H9 (cell line): ENCODE measurements around the gene RAB40C. TPM values are rescaled to one million over a fixed set of nuclear protein-coding genes. Genes with fewer than 3 reads are reported as not detected.

Experiments used
- DNase-seq: peaks from one replicate; pipeline ENCODE4 v3.0.0-alpha.2; 2017
- H2AFZ ChIP-seq: one replicate; pipeline ENCODE4 v1.6.1; 2013; ENCODE audit warnings: mild to moderate bottlenecking, low read length, control low read depth, moderate library complexity
- H2AK5ac ChIP-seq: 2 replicates; pipeline ENCODE4 v1.6.1; 2013; ENCODE audit warnings: low read length, control low read depth, mixed read lengths; ENCODE audit not compliant: insufficient read length
- H2BK120ac ChIP-seq: one replicate; pipeline ENCODE4 v1.6.1; 2013; ENCODE audit warnings: low read depth, mild to moderate bottlenecking, low read length, control low read depth, inconsistent platforms; ENCODE audit not compliant: poor library complexity, severe bottlenecking
- H2BK12ac ChIP-seq: 2 replicates; pipeline ENCODE4 v1.6.1; 2013; ENCODE audit warnings: low read length, control low read depth, mixed read lengths, low read depth; ENCODE audit not compliant: insufficient read length
- H2BK15ac ChIP-seq: 2 replicates; pipeline ENCODE4 v1.6.1; 2013; ENCODE audit warnings: low read depth, low read length, control low read depth
- H2BK20ac ChIP-seq: one replicate; pipeline ENCODE4 v1.6.1; 2013; ENCODE audit warnings: low read depth, mild to moderate bottlenecking, low read length, control low read depth, inconsistent platforms; ENCODE audit not compliant: poor library complexity, severe bottlenecking
- H2BK5ac ChIP-seq: 2 replicates; pipeline ENCODE4 v1.6.1; 2013; ENCODE audit warnings: low read length, control low read depth, mixed read lengths; ENCODE audit not compliant: insufficient read length
- H3K14ac ChIP-seq: 2 replicates; pipeline ENCODE4 v1.6.1; 2013; ENCODE audit warnings: low read length, control low read depth; ENCODE audit not compliant: insufficient read depth
- H3K18ac ChIP-seq: 2 replicates; pipeline ENCODE4 v1.6.1; 2013; ENCODE audit warnings: low read depth, mild to moderate bottlenecking, mixed read lengths, low read length, control low read depth; ENCODE audit not compliant: insufficient read length
- H3K23ac ChIP-seq: 2 replicates; pipeline ENCODE4 v1.6.1; 2013; ENCODE audit warnings: low read length, control low read depth, mixed read lengths, low read depth; ENCODE audit not compliant: insufficient read length
- H3K23me2 ChIP-seq: 2 replicates; pipeline ENCODE4 v1.6.1; 2013; ENCODE audit warnings: low read depth, mild to moderate bottlenecking, mixed read lengths, low read length, control low read depth; ENCODE audit not compliant: insufficient read length, poor library complexity, severe bottlenecking
- H3K27ac ChIP-seq: 2 replicates; pipeline ENCODE4 v1.5.1; 2013; ENCODE audit warnings: low read length, control low read depth, mixed read lengths, low read depth; ENCODE audit not compliant: insufficient read length
- H3K27me3 ChIP-seq: 2 replicates; pipeline ENCODE4 v1.6.1; 2013; ENCODE audit warnings: low read length, control low read depth, inconsistent platforms; ENCODE audit not compliant: insufficient read depth
- H3K4ac ChIP-seq: 2 replicates; pipeline ENCODE4 v1.6.1; 2013; ENCODE audit warnings: low read depth, mild to moderate bottlenecking, control low read depth, inconsistent platforms, low read length, moderate library complexity
- H3K4me1 ChIP-seq: 2 replicates; pipeline ENCODE4 v1.6.1; 2013; ENCODE audit warnings: low read length, control low read depth, inconsistent platforms; ENCODE audit not compliant: insufficient read depth
- H3K4me2 ChIP-seq: 2 replicates; pipeline ENCODE4 v1.6.1; 2013; ENCODE audit warnings: low read length, control low read depth, mixed read lengths; ENCODE audit not compliant: insufficient read length, insufficient read depth
- H3K56ac ChIP-seq: 2 replicates; pipeline ENCODE4 v1.6.1; 2013; ENCODE audit warnings: low read depth, mild to moderate bottlenecking, mixed read lengths, low read length, control low read depth; ENCODE audit not compliant: insufficient read length
- H3K79me1 ChIP-seq: 2 replicates; pipeline ENCODE4 v1.6.1; 2013; ENCODE audit warnings: low read depth, mild to moderate bottlenecking, moderate library complexity, low read length, control low read depth, inconsistent platforms; ENCODE audit not compliant: insufficient read depth, poor library complexity, severe bottlenecking
- H3K79me2 ChIP-seq: 2 replicates; pipeline ENCODE4 v1.6.1; 2013; ENCODE audit warnings: low read length, control low read depth, inconsistent platforms; ENCODE audit not compliant: insufficient read depth
- H3K9ac ChIP-seq: 2 replicates; pipeline ENCODE4 v1.6.1; 2013; ENCODE audit warnings: low read length, control low read depth, mixed read lengths; ENCODE audit not compliant: insufficient read length; ENCODE audit errors: extremely low read depth
- H3K9me3 ChIP-seq: one replicate; pipeline ENCODE4 v1.6.1; 2013; ENCODE audit warnings: low read depth, low read length, inconsistent platforms; ENCODE audit not compliant: control insufficient read depth
- H3T11ph ChIP-seq: one replicate; pipeline ENCODE4 v1.6.1; 2013; ENCODE audit warnings: mild to moderate bottlenecking, low read length, control low read depth, inconsistent platforms
- H4K20me1 ChIP-seq: one replicate; pipeline ENCODE4 v1.6.1; 2013; ENCODE audit not compliant: control insufficient read depth, insufficient read length, insufficient read depth
- H4K5ac ChIP-seq: 2 replicates; pipeline ENCODE4 v1.6.1; 2013; ENCODE audit warnings: low read depth, mild to moderate bottlenecking, mixed read lengths, low read length, control low read depth; ENCODE audit not compliant: insufficient read length
- H4K8ac ChIP-seq: replicated peaks from 2 replicates; pipeline ENCODE4 v1.6.1; 2013; ENCODE audit warnings: low read length, control low read depth, mixed read lengths, low read depth; ENCODE audit not compliant: insufficient read length
- H4K91ac ChIP-seq: 2 replicates; pipeline ENCODE4 v1.6.1; 2013; ENCODE audit warnings: low read depth, mild to moderate bottlenecking, moderate library complexity, mixed read lengths, low read length, control low read depth; ENCODE audit not compliant: insufficient read length
- H3K27ac Mint-ChIP-seq, 3 experiments: 2 replicates in 2 of 3; 3 replicates in 1 of 3; pipeline ENCODE4 v1.8.0; 2020 to 2021; ENCODE audit warnings: mixed read lengths in 3 of 3, mild to moderate bottlenecking in 1 of 3, moderate library complexity in 1 of 3
- H3K27me3 Mint-ChIP-seq: 2 replicates; pipeline ENCODE4 v1.8.0; 2021; ENCODE audit warnings: low read depth, mild to moderate bottlenecking, moderate library complexity, mixed read lengths
- H3K36me3 Mint-ChIP-seq, 3 experiments: 2 replicates in 2 of 3; 3 replicates in 1 of 3; pipeline ENCODE4 v1.8.0; 2020 to 2021; ENCODE audit warnings: low read depth in 3 of 3, mixed read lengths in 3 of 3; ENCODE audit not compliant: insufficient read depth in 1 of 3
- H3K4me1 Mint-ChIP-seq, 2 experiments: 2 replicates each; pipeline ENCODE4 v1.8.0; 2020; ENCODE audit warnings: mixed read lengths in 2 of 2
- H3K4me3 Mint-ChIP-seq, 2 experiments: 2 replicates in 1 of 2; 3 replicates in 1 of 2; pipeline ENCODE4 v1.8.0; 2020 to 2021; ENCODE audit warnings: mild to moderate bottlenecking in 2 of 2, mixed read lengths in 2 of 2, moderate library complexity in 1 of 2
- H3K9me3 Mint-ChIP-seq, 2 experiments: 2 replicates in 1 of 2; 3 replicates in 1 of 2; pipeline ENCODE4 v1.8.0; 2020; ENCODE audit warnings: mild to moderate bottlenecking in 2 of 2, mixed read lengths in 2 of 2, moderate library complexity in 1 of 2
- WGBS: extraction: QIAGEN DNeasy Blood & Tissue Kit; methylation state at CpG from one replicate; pipeline ENCODE4 v1.1.7; 2013; ENCODE audit warnings: missing lambda C conversion rate, low lambda C conversion rate, mixed read lengths; ENCODE audit not compliant: insufficient read length; ENCODE audit errors: extremely low coverage; 5-methylcytosine and 5-hydroxymethylcytosine counted together
- total RNA-seq: library from RNA; stranded (reverse); gene quantifications from 2 replicates; pipeline ENCODE4 v1.2.1, GENCODE V29; 2021
- TF ChIP-seq, protein P1 (sequence below): fragments of 200-600 bp; sonication (generic); conservative IDR thresholded peaks from 3 replicates; pipeline ENCODE4 v1.8.0; 2021; ENCODE audit warnings: antibody characterized with exemption, mild to moderate bottlenecking

RAB40C gene
- total RNA-seq, 1 experiment from 2014 or later, result 19.1 TPM

DNA sequence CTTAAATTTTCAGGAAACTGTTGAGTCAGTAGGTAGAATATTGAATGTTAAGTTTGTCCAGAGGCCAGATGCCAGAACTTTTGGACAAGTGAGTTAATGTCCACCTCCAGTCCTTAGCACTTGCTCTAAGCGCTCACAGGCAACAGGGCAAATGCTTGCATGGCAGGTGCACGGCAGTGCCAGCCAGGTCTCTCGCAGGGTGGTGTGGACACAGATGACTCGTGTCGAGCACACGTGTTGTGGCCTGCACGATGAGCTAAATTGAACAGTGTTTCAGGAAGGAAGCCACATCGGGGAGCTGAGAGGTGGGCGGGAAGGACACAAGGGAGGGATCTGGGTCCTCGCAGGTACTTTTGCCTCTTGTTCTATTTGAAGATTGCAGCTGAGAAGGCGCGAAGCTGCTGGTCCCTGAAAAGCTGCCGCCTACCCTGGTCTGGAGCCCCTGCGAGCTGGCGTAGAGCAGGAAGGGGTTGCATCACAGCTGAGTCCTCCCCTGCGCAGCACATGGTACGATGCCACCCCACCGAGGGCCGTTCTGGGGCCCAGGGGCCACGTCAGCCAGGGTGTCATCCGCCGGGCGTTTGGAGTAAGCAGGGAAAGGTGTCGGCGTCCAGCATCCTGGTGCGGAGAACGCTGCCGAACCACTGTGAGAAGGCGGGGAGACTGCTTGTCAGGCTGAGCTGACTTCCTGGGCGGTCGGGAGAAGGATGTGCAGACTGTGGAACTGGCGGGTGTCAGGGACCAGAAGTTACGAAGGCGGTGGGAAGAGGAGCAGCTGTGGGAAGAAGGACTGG lies 6.3 kb downstream of the RAB40C start:
- peaks cover 0 to under 1% of the 10 kb centered on the region in 2 experiments; a peak in 1 of 5 replicates for H3K9me3 Mint-ChIP-seq
- H4K20me1 ChIP-seq, result no peaks in the 10 kb centered on the region

More for the DNA sequence above, 6.3 kb downstream of the RAB40C start:
- Histone ChIP-seq H3K9me3 (no peaks in the 10 kb centered on the region), H3K4ac (no peak overlapping the region), H4K5ac (no peak overlapping the region), H2BK20ac (no peak overlapping the region), H3T11ph (no peak overlapping the region), H2AK5ac (no peak overlapping the region), H2BK15ac (no peak overlapping the region), H3K79me2 (no peaks in the 10 kb centered on the region; the same call in 1 of the 2 replicates), H3K4me1 (no peaks in the 10 kb centered on the region), H2BK120ac (no peak overlapping the region), H4K91ac (no peak overlapping the region), H3K23ac (no peak overlapping the region), H3K27ac (no peak overlapping the region), H4K8ac (no peak overlapping the region), H2AFZ (no peak overlapping the region), H3K23me2 (no peaks in the 10 kb centered on the region), H3K79me1 (peaks cover 3% of the 10 kb centered on the region), H3K4me2 (no peak overlapping the region), H3K9ac (no peak overlapping the region), H3K18ac (no peak overlapping the region), H2BK5ac (no peak overlapping the region), H3K27me3 (no peaks in the 10 kb centered on the region; the same call in 1 of the 2 replicates), H2BK12ac (no peak overlapping the region), H3K56ac (no peak overlapping the region), H3K14ac (no peak overlapping the region; the same call in 1 of the 2 replicates)
- H3K27me3 Mint-ChIP-seq, result peaks cover 20% of the 10 kb centered on the region
- TF ChIP-seq, protein P1, sequence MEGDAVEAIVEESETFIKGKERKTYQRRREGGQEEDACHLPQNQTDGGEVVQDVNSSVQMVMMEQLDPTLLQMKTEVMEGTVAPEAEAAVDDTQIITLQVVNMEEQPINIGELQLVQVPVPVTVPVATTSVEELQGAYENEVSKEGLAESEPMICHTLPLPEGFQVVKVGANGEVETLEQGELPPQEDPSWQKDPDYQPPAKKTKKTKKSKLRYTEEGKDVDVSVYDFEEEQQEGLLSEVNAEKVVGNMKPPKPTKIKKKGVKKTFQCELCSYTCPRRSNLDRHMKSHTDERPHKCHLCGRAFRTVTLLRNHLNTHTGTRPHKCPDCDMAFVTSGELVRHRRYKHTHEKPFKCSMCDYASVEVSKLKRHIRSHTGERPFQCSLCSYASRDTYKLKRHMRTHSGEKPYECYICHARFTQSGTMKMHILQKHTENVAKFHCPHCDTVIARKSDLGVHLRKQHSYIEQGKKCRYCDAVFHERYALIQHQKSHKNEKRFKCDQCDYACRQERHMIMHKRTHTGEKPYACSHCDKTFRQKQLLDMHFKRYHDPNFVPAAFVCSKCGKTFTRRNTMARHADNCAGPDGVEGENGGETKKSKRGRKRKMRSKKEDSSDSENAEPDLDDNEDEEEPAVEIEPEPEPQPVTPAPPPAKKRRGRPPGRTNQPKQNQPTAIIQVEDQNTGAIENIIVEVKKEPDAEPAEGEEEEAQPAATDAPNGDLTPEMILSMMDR, result no peak
- peaks cover 9 to 28% (median 28%) of the 10 kb centered on the region in 3 experiments; a peak in 6 of 7 replicates for H3K36me3 Mint-ChIP-seq
- no peak overlapping the region for H3K4me3 Mint-ChIP-seq
- peaks cover 3% of the 10 kb centered on the region in 2 experiments; a peak in 3 of 4 replicates for H3K4me1 Mint-ChIP-seq
- DNase-seq, result no peak
- peak overlapping the region in 2 of 3 experiments; percentile 11 to 21; a peak in 5 of 7 replicates for H3K27ac Mint-ChIP-seq
- no CpG with 5 or more reads among the region's 34 CpGs for WGBS
